Gastrocnemius medialis (tissue), 4 donors: ENCODE results near the gene MTR.

Experiments
- POLR2A ChIP-seq, 2 donors: fragments of 450-650 bp; IDR thresholded peaks; one replicate each; pipeline ENCODE4 v1.6.1; 2017; ENCODE audit warnings: antibody characterized with exemption in 2 of 2, mild to moderate bottlenecking in 2 of 2, moderate library complexity in 2 of 2
- TF ChIP-seq, protein P1 (sequence below), 5 experiments: fragments of 450-650 bp in 3 of 5; fragments of 200-600 bp in 2 of 5; sonication (generic) in 2 of 5; IDR thresholded peaks in 4 of 5; conservative IDR thresholded peaks in 1 of 5; 1 replicate in 4 of 5; 2 replicates in 1 of 5; pipeline ENCODE4 v1.5.1; 2016 to 2019; ENCODE audit warnings: antibody characterized with exemption in 5 of 5, mild to moderate bottlenecking in 3 of 5, moderate library complexity in 3 of 5

DNA sequence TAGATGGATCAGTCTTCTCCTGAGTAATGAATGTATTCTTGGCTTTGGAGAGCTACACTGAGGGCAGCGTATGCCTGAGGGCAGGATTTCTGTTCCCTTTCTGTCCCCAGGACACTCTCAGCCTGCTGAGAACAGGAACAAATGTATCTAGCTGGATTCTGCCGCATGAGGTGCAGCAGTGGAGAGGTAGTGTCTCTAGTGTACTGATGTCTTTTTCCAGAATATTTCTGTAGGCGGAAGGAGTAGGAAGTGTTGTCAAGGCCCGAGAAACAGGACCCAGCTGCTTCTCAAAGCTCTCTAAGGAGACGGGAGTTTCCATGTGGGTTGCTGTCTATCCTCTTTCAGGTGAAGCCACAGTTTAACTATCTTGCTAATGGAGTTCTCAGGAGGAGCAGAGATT, 143.7 kb downstream of the MTR start:
- TF ChIP-seq, protein P1, sequence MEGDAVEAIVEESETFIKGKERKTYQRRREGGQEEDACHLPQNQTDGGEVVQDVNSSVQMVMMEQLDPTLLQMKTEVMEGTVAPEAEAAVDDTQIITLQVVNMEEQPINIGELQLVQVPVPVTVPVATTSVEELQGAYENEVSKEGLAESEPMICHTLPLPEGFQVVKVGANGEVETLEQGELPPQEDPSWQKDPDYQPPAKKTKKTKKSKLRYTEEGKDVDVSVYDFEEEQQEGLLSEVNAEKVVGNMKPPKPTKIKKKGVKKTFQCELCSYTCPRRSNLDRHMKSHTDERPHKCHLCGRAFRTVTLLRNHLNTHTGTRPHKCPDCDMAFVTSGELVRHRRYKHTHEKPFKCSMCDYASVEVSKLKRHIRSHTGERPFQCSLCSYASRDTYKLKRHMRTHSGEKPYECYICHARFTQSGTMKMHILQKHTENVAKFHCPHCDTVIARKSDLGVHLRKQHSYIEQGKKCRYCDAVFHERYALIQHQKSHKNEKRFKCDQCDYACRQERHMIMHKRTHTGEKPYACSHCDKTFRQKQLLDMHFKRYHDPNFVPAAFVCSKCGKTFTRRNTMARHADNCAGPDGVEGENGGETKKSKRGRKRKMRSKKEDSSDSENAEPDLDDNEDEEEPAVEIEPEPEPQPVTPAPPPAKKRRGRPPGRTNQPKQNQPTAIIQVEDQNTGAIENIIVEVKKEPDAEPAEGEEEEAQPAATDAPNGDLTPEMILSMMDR (IDR thresholded peaks at IDR 0.05 in 4 of 5, conservative IDR thresholded peaks at IDR 0.05 in 1 of 5) = no peak
- no peak for TF ChIP-seq POLR2A (IDR thresholded peaks at IDR 0.05)
